Activated CD8-positive, alpha-beta memory T cell treated with anti-CD3 and anti-CD28 coated beads for 24 hours (primary cell): ENCODE measurements around the gene SRMS.

Source experiments
- DNase-seq: peaks from one replicate; pipeline ENCODE4 v3.0.0-alpha.2; 2020

The SRMS gene

DNA sequence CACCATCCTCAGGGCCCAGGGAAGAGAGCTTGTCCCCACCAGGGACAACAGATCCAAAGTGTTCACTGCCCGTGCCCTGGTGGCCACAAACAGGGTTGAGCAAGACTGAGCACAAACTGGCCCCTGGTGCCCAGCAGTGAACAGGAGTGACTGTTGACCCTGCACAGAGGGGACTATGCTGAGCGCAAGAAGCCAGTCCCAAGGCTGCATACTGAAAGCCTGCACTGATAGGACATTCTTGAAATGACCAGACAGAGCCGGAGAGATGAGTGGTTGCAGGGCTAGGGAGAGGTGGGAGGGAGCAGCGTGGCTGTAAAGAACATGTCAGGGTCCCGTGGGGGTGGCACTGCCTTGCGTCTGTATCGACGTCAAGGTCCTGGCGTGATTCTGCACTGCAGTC, 3.5 kb upstream of the SRMS start:
- DNase-seq = no peak

DNA sequence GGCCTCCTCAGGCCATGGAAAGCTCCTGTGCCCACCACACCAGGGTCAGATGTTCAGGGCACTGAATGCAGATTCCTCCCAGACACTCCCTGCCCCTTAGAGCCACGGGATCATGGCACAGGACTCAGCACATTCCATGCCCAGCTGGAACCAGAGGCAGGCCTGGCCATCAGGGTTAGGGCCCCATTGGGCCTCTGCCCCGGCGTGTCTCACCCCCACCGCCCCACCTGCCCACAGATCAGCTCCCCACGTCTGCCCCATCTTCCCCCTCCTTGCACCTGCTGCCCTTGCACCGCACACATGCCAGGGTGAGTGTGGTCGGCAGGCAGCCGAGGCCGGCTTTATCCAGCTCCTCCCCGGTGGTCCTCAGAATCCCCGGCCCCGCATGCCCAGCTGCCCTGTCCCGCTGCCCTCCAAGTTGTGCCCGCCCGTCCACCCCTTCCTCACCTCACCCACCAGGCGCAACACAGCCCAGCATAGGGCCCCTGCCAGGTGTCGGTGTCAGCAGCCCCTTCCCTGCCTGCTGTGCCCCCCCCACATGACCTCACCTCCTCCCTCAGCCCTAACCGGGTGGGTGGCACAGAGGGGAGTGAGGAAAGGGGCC, 2.2 kb upstream of the SRMS start:
- no peak for DNase-seq

DNA sequence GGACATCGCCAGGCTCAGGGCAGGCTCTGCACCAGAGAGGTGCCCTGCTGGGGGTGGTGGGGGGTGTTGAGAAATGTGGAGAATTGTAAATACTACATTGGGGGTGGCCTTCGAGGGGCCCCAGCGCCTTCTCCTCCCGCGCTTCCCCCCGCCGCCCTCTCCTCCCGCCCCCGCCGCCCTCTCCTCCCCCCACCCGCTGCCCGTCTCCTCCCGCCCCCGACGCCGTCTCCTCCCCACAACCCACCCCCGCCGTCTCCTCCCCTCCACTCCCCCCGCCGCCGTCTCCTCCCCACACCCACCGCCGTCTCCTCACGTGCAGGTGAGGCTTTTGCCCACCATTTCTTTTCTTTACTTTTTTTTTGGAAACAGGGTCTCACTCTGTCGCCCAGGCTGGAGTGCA, 1.5 kb upstream of the SRMS start:
- DNase-seq = no peak

DNA sequence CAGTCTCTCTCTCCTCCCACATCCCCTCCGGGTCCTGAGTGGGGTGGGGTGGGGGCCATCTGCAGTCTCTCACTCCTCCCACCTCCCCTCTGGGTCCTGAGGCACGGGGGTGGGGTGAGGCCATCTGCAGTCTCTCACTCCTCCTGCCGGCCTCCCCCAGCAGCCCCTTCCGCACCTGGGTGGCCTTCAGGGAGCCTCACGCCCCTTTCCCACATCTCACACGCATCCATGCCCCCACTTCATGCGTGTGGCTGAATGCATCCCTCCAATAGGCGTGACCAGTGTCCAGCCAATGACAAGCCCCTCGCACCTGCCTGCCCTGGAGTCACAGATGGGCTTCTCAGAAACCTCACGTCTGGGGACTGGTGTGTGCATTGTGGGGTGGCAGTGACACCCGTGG, 993 bp upstream of the SRMS start:
- no peak for DNase-seq

DNA sequence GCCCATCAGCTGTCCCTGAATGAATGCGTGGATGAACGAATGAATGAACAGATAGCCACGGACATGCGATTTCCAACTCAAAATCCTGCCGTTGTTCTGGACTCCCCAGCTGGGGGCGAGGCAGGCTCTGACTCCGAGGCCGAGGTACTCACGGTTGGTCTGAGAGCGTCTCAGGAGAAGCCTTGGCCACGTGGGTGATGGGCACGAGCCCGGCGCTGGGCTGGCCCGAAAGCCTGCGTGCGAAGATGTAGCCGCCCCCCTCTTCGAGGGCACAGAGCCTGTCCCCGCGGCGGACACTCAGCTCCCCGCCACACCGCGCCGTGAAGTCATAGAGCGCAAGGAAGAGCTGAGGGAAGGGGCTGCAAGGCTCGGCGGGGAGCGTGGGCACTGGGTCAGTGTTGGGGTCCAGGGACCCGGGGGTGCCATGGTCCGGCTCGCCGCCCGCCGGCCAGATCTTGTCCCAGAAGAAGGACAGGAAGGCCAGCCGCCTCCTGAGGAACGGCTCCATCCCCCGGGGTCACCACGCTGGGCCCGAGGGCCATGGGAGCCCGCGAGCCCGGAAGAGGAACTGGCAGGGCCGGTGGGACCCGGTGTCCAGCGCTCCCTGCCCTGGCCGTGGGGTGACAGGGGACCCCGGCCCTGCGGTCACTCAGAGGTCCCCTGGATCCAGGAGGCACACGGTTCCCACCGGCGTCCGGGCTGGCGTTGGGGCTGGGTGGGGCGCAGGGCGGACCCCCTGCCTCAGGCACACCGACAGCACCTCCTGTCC, 409 bp downstream of the SRMS start:
- DNase-seq = no peak

- no peak for DNase-seq
Observed at GRCh38 chr20:63546256-63546955, 1.1 kb downstream of the SRMS start.

GRCh38 chr20:63545814-63546213, 1.7 kb downstream of the SRMS start:
- no peak for DNase-seq

- DNase-seq = no peak
Observed at GRCh38 chr20:63544958-63545516, 2.5 kb downstream of the SRMS start.

GRCh38 chr20:63544241-63544957, 3.1 kb downstream of the SRMS start:
- DNase-seq = no peak

DNA sequence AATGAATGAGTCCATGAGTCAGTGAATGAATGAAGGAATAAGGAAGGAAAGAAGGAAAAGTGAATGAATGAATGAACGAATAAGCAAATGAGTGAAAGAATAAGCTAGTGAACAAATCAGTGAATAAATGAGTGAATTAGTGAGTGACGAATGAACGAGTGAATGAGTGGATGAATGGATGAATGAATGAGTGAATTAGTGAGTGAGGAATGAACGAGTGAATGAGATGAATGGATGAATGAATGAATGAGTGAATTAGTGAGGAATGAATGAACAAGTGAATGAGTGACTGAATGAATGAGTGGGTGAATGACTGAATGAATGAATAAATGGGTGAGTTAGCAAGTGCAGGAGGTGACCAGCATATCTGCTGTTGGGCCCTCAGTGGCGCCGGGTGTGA, 3.8 kb downstream of the SRMS start:
- no peak for DNase-seq

GRCh38 chr20:63543131-63543530, 4.4 kb downstream of the SRMS start:
- no peak for DNase-seq

DNA sequence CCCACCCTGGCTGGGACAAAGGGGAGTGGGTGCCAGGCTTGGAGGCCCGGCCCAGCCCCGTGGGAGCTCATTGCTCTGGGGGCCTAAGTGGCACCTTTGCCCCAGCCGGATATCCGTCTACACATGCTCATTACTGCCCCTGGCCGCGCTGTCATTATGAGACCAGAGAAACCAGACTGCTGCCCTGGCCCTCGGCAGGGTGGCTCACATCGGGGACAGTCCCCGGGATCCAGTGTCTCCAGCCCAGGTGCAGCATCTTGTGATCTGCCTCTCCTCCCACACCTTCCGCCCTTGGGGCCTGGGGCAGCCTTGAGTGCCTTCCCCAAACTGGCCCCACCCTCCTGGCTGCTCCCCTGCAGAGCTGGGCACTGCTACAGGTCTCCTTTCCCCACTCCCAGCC, 4.9 kb downstream of the SRMS start:
- no peak for DNase-seq

DNA sequence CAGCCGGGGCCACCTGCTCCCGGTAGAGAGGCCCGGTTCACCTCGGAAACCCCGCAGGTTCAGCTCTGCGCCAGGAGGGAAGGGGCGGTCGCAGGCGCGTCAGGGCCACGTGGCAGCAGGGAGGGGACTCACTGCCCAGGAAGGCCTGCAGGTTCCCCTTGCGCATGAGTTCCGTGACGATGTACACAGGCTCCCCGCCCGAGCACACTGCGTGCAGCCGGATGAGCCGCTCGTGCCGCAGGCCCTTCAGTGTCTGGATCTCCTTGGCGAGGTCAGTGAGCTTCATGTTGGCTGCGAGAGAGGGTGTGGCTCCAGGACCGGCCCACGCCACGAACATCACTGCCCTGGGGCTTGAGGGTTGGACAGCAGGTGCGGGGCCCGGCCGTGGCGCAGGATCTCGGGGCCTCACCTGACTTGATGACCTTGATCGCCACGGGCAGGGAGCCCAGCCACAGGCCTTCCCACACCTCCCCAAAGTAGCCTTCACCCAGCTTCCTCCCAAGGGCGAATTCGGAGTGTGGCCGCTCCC, 5.5 kb downstream of the SRMS start:
- no peak for DNase-seq

GRCh38 chr20:63541371-63541770, 6.2 kb downstream of the SRMS start:
- DNase-seq = no peak

- DNase-seq = no peak
Observed at GRCh38 chr20:63540417-63541186, 6.9 kb downstream of the SRMS start.

- DNase-seq = no peak
Observed at GRCh38 chr20:63539441-63540370, 7.8 kb downstream of the SRMS start.

DNA sequence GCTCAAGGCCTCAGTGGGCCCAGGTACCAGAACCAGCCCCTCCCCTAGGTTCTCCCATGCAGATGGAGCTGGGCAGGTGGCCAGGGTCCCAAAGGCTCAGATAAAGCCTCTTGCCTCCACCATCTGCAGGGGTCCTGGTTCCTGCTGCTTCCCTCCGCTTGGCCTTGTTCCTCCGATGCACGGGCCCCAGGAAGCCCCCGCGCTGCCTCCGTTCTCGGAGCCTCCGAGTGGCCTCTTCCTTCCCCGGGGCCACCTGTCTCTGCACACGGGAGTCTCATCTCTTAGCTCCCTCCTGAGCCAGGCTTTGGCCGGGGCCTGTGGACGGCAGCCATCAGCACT, 8.5 kb downstream of the SRMS start:
- DNase-seq = no peak

DNA sequence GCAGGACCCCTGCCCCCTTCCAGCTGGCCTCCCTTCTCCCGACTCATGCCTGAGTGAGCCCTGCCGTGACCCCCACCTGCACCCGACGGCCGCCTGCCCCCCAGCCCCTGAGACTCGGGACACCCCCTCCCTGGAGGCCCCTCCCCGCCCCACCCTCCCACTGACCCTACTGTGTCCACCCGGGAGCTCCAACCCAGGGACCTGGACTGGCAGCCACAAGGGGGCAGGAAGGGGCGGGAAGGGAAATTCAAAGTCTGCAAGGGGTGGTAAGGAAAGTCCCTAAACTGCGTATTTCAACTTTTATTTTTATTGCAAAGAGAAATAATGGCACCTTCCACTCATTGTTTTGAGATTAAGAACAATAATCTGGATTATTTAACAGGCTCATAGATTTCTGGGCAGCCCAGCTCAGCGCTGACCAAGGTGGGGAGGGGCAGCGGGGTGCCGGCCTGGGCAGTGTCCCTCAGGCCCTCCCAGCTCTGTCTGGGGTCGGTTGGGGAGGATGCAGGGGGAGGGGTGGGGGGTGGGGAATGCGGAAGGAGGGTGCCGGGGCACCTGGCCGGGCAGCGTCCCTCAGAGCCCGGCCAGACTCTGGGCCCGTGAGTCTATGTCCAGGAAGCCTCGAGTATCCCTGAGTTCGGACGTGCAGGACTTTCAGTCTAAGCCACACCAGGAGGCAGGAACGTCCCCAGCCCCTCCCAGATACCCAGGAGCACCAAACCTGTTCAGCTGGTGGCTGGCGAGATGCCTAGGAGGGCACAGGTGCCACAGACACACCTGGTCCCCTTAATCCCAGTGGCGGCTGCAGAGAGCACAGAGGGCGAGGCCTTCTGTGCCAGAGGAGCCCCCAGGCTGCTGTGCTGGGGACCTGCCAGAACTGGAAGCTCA, 9.1 kb downstream of the SRMS start:
- no peak for DNase-seq

DNA sequence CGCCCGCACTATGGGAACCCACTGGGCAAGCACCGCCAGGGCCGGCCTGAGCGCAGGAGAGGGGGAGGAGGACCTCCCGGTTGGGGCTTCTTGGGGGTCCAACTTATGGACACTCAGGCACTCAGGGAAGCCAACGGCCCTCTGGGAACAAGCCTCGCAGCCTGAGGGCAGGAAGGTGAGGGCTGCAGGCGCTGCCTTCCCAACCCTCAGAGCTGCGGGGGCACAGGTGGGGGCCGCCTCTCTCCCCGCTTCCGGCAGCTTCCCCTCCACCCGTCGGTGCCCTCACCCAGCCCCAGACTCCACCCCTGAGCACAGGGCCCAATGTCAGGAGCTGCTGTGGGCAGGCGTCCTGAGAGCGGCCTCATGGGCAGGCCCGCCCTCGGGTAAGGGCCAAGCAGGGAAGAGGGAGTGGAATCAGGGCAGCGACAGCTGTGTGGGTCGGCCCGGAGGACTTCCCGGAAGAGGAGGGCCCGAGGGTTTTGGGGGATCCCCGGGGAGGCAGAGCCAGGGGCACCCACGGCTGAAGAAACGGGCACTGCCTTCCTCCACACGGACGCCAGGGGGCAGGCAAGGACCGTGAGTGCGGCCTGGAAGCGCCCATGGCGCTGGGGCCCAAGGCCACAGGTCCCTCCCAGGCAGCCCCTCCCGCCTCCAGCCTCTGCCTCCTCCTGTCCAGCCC, 9.9 kb downstream of the SRMS start:
- peak; percentile 97 for DNase-seq
